HG03139 (cell line): Measurements from ENCODE around the gene DNAJC24.

Experiments used
- ATAC-seq: cut with Tn5 transposase; IDR thresholded peaks from one replicate; pipeline ENCODE4 v1.9.1; 2021; ENCODE audit not compliant: unreplicated experiment

DNAJC24 gene

GRCh38 chr11:31414338-31414737 lies 44.7 kb downstream of the DNAJC24 start:
- no peak for ATAC-seq

- ATAC-seq: no peak
Measured at GRCh38 chr11:31415435-31415834, 45.8 kb downstream of the DNAJC24 start.

GRCh38 chr11:31417357-31417756 lies 47.7 kb downstream of the DNAJC24 start:
- no peak for ATAC-seq

GRCh38 chr11:31417816-31418215 lies 48.2 kb downstream of the DNAJC24 start:
- ATAC-seq: no peak

GRCh38 chr11:31419138-31419537 lies 49.5 kb downstream of the DNAJC24 start:
- ATAC-seq: no peak

- no peak for ATAC-seq
Measured at GRCh38 chr11:31419669-31420068, 50.0 kb downstream of the DNAJC24 start.

GRCh38 chr11:31421820-31422219 lies 52.2 kb downstream of the DNAJC24 start:
- no peak for ATAC-seq

GRCh38 chr11:31422703-31423102 lies 53.0 kb downstream of the DNAJC24 start:
- ATAC-seq: no peak

GRCh38 chr11:31424652-31425051 lies 55.0 kb downstream of the DNAJC24 start:
- ATAC-seq: no peak

GRCh38 chr11:31433851-31434250 lies 64.2 kb downstream of the DNAJC24 start:
- ATAC-seq: no peak

- ATAC-seq: no peak
Measured at GRCh38 chr11:31437742-31438435, 68.2 kb downstream of the DNAJC24 start.

GRCh38 chr11:31441296-31441695 lies 71.6 kb downstream of the DNAJC24 start:
- ATAC-seq: no peak

GRCh38 chr11:31442086-31442485 lies 72.4 kb downstream of the DNAJC24 start:
- no peak for ATAC-seq

- ATAC-seq: no peak
Measured at GRCh38 chr11:31443802-31444201, 74.1 kb downstream of the DNAJC24 start.

GRCh38 chr11:31445621-31446020 lies 76.0 kb downstream of the DNAJC24 start:
- ATAC-seq: no peak

- no peak for ATAC-seq
Measured at GRCh38 chr11:31449040-31449439, 79.4 kb downstream of the DNAJC24 start.

GRCh38 chr11:31450841-31451240 lies 81.2 kb downstream of the DNAJC24 start:
- no peak for ATAC-seq

GRCh38 chr11:31455177-31455576 lies 85.5 kb downstream of the DNAJC24 start:
- no peak for ATAC-seq

GRCh38 chr11:31464436-31464835 lies 94.8 kb downstream of the DNAJC24 start:
- ATAC-seq: no peak

GRCh38 chr11:31474083-31474482 lies 104.4 kb downstream of the DNAJC24 start:
- no peak for ATAC-seq

- ATAC-seq: no peak
Measured at GRCh38 chr11:31477528-31478222, 108.0 kb downstream of the DNAJC24 start.

GRCh38 chr11:31478223-31478590 lies 108.5 kb downstream of the DNAJC24 start:
- no peak for ATAC-seq

GRCh38 chr11:31479066-31479465 lies 109.4 kb downstream of the DNAJC24 start:
- ATAC-seq: no peak
